Measurements from ENCODE around the gene NQO2.
"Not testable (repeated sequence)": the region's sequence is repeated elsewhere in the genome, so short reads cannot be mapped to it uniquely, and the experiment has no call there.

NQO2 gene

DNA sequence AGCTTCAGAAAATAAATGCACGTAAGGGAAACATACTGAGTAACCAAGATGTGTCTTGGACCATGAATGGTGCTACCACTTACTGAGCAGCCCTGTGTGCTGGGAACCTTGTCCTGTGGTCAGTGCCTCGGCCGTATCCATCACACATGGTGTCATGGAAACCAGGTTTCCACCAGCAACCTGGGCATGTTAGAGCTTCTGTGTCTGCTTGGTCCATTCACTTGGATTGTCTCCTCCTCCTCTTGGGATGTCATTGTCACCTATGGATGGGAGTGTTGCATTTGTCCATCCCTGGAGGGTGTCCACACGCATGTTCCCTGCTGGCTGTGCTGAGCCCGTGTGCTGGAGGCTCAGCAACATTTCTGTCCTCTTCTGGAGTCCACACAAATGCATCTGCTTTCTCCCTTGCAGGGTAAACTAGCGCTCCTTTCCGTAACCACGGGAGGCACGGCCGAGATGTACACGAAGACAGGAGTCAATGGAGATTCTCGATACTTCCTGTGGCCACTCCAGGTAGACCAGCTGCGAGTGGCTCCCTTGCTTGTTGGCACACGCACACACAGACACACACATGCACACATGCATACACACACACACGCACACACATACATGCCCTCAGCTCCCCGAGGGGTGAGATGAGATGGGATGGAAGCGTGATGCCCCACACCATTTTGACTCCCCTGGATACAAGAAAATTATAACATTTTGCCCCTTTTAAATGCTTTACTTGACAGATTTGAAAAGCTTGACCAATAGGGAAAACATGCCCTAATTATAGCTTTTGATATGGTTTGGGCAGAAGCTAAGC, 17.0 kb downstream of the NQO2 start:
- no peak for DNase-seq

DNA sequence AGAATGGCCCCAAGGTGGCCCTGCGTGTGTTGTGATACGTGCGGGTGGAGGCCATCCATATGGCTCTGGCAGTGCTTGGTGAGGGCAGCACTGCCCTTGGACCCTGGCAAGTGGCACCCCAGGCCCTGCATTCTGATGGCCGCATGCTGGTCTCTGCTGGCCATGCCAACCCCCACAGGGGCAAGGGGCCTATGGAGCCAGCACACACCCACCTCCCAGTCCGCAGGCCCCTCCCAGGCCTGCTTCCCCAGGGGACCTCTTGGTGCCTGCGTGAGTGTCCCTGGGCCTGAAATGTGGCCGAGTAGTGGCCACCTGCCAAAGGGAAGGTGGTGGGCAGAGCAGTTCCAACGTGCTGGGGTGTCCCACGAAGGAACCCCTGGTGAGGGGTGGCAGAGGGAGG, 17.6 kb downstream of the NQO2 start:
- DNase-seq = no peak

DNA sequence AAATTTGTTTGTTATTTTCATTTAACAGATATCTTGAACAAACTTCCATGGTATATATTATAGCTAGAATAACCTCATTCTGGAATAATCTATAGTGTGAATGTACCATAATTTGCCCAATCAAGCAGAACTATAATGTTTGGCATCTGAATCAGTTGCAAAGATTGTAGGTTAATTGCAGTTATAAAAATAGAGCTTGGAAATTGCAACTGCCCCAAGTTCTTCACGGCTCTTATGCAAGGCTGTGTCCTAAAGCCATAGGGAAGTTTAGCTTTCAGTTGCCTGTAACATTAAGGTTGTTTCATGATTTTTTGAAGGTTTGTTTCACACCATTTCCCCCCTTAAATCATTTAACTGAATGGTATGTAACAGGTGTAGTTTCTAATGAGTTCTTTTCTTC, 19.4 kb downstream of the NQO2 start:
- no peak for DNase-seq

DNA sequence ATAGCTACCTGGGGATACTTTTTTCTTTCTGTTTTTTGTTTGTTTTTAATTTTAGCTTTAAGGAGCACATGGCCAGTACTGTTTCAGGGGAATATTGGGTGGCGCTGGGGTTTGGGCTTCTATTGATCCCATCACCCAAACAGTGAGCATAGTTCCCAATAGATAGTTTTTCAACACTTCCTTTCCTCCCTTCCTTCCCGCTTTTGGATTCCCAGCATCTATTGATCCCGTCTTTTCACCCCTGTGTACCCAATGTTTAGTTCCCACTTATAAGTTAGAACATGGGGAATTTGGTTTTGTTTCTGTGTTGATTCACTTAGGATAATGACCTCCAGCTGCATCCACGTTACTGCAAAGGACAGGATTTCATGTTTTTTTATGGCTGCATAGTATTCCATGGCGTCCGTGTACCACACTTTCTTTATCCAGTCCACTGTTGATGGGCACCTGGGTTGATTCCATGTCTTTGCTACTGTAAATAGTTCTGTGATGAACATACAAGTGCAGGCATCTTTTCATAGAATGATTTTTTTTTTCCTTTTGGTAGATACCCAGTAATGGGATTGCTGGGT, 20.1 kb downstream of the NQO2 start:
- DNase-seq = no peak

DNA sequence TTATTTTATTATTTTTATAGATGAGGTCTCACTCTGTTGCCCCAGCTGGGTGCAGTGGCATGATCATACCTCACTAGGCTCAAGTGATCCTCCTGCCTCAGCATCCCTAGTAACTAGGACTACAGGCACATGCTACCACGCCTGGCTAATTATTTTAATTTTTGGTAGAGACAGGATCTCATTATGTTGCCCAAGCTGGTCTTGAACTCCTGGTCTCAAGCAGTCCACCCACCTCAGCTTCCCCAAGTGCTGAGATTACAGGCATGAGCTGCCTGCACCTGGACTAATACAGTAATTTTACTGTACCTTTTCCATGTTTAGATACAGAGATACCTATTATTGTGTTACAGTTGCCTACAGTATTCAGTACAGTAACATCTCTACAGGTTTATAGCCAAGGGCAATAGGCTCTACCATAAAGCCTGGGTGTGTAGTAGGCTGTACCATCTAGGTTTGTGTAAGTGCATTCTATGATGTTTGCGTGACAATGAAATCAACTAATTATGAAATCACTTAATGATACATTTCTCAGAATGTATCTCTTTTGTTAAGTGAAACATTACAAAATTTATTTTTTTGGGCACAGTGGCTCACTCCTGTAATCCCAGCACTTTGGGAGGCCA, 21.4 kb downstream of the NQO2 start:
- DNase-seq = not testable (repeated sequence)

DNA sequence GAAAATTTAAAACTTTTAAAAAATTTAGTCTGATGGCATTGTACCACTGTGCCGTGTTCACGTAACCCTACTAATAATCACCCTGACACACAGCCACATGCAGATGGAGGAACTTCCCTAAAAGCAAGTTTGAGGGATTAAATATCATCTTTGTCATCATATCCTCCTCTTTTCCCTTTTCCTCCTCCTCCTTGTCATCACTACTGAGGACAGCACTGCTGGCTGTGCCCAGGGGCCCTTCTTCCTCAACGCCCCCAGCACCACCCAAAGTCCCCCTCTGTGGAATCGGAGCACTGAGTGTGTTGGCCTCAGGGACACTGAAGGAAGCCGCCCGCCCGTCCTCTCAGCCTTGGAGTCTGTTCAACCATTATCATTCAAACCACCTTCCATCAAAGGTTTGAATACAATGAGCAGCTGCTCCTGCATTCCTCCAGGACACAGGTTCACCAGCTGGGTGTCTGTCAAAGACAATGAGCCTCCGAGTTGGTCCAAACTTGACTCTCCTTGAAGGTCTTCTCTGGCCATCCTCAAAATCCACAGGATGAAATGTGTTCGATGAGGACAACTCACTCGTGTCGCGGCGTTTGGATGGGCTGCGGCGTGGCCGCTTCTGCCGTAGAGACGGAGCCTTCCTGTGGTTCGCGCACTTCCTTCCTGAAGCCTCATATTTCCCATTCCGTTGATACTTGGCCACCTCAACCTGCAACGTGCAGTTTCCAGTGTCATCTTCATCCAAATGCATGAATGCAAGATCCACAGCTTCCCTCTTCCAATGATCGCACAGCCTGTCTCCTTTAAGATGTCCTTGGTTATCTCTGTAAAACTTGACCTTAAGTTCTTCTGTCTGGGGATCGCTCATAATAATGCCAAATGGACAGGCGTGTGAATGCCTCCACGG, 23.3 kb downstream of the NQO2 start:
- DNase-seq = peak; percentile 43

DNA sequence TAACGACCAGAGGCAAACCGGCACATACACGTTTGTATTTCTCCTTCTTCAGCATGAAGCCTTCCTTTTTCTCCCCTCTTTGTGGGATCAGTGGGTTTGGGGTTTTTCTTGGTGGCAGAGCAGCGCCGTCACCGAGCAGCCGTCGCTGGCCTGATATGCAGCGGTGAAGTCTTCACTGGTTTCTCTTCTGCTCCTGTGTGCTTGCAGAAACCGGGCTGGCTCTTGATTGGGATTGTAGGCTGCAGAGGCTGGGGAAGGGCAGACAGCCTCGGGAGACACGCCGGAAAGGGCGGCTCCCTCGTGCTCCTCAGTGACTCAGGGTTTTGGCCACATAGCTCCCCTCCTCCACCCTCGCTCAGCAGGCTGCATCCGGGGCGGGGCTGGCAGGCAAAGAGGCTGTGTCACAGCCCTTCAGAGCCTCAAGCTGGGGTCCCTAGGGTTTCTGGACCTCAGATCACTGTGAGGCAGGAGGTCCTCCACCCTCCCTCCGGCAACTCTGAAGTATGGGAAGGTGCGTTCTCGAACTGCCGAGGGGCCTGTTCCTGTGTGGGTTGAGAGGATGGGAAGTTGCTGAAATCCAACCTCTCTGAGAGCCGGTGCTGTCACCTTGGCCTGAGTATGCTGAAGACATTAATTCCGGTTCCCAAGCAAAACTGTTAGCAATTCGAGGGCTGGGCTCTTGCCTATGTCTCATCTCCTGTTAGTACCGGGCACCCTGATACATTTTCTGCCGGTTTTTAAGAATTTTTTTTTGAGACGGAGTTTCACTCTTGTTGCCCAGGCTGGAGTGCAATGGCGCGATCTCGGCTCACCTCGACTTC, 24.2 kb downstream of the NQO2 start:
- DNase-seq = peak; percentile 87

DNA sequence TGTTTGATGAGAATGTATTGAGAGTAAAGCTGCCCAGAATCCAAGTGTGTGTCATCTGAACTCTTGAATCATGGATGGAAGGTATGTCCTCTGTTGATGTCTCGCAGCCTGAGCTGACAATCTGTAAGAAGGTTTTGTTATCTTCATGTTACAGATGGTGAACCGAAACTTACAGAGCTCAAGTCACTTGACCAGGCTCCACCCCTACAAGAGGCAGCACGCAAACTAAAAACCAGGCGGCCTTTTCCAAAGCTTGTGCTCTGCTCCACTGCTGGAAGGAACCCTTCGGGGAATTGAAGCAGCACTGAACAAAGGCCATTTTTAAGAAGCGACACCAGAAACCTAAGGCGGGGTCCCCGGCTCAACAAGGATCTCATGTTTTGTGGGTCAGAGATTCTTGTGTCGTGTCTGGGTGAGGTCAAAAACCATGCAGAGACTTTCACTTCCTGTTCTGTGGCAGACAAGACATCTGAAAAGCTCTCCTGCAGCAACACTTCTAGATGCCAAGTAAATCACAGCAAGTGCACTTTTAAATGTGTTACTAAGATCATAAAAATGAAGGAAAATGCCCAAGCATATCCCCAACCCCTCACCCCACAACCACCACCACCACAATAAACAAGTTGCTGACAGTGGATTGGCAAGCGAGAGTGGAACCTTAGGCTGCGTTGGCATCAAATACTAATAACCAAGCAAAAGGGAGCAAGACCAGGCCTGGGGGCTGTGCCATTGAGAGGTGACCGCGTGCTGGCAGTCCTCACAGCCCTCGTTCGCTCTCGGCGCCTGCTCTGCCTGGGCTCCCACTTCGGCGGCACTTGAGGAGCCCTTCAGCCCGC, 27.3 kb downstream of the NQO2 start:
- peak; percentile 29 for DNase-seq

DNA sequence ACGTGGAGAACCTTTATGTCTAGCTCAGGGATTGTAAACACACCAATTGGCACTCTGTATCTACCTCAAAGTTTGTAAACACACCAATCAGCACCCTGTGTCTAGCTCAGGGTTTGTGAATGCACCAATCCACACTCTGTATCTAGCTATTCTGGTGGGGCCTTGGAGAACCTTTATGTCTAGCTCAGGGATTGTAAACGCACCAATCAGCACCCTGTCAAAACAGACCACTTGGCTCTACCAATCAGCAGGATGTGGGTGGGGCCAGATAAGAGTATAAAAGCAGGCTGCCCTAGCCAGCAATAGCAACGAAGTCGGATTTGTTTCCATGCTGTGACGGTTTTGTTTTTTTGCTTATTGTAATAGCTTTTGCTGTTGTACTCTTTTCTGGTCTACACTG, 28.5 kb downstream of the NQO2 start:
- DNase-seq = not testable (repeated sequence)

DNA sequence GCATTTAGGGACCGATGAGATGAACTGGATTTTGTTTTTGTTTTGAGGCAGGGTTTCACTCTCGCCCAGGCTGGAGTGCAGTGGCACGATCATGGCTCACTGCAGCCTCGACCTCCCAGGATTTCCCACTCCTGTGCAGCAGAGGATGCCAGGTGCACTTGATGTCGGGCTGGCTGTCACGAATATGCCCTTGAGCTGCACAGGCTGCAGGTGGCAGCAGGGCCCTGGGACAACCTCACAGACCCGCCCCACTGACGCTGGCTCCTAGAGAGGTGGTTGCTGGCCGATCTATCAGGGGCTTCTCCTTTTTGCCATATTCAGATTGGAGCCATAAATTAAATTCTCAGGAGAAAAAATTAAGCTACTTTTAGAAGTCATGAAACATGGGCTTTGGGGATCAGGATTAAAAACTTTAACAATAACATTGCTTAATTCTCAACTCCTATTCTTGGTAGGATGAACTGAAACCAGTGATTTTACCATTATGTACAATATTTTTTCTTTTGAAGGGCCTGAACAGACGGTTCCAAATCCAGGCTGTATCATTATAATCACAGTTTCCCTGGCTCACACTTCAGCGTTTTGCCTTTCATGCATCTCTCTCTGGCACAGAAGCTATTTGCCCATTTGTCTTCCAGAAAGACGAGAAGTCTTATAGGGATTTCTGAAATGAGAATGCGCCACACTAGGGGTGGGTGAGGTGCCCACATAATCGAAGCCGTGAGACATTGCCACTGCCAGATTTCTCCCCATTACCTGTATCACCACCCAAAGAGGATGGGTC, 32.4 kb downstream of the NQO2 start:
- DNase-seq = no peak

DNA sequence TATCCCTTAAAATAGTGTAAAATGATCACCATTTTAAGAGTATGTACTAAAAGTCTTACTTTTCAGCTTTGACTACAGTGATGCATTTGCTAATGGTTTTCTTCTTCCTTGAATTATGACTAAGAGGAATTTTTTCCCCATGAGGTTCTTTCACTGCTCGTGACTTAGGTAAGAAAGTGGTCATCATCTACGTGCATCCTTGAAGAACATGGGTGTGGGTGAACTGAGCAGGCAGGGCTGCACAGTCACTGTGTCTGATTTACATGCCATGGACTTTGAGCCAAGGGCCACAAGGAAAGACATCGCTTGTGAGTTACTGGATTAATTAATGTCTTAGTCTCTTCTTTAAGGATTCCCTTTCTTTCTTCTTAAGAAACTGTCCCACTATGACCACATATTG, 33.3 kb downstream of the NQO2 start:
- DNase-seq = no peak

DNA sequence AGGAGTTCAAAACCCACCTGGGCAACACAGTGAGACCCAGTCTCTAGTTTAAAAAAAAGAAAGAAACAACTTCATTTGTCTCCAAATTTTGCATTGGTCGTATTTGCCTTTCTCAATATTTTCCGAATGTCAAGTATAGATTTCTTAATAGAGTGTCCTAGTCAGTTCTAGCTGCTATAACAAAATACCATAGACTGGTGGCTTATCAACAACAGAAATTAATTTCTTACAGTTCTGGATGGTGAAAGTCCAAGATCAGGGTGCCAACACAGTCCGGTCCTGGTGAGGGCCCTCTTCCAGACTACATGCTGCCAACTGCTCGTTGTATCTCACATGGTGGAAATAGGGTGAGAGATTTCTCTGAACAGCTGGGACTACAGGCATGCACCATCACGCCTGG, 34.0 kb downstream of the NQO2 start:
- no peak for DNase-seq

DNA sequence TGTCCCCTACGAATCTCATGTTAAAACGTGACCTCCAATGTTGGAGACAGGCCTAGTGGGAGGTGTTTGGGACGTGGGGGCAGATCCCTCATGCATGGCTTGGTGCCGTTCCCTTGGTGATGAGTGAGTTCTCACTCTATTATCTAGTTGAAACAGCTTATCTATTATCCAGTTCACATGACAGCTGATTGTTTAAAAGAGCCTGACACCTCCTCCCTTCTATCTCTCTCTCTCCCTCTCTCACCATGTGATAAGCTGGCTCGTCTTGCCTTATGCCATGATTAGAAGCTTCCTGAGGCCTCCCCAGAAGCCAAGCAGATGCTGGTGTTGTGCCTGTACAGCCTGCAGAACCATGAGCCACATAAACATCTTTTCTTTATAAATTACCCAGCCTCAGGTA, 35.7 kb downstream of the NQO2 start:
- no peak for DNase-seq

DNA sequence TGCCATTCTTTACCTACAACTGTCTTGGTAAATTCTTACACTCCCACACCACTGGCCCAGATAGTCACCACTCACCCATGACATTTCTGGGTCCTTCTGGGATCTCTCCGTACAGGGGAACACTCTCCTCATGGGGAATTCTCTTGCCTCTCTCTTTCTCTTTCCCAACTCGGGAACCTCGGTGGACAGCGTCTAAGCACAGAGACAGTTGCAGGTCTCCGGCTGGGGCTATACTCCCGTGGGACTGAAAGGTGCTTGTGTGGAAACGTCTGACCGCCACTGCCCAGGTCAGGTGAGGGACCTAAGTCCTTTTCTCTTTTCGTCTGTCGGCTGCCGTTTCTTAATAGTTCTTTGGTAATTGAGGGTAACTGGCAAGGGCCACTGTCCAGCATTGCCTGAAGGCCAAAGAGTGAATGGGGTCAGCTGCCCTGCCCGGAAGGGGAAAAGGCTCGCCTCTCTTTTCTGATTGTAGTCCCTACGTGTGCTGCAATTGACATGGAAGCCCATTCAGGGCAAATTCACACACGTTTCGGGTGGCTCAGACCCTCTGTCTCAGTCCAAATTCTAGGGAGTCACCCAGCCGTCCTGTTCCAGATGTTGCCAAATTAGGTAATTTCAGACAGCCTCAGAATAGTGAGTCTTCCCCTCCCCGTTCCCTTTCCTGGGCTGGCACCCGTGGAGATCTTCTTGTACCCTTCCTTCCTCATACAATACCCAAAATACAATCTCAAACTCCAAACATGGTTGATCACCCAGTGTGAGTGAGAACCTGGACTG, 37.4 kb downstream of the NQO2 start:
- no peak for DNase-seq

DNA sequence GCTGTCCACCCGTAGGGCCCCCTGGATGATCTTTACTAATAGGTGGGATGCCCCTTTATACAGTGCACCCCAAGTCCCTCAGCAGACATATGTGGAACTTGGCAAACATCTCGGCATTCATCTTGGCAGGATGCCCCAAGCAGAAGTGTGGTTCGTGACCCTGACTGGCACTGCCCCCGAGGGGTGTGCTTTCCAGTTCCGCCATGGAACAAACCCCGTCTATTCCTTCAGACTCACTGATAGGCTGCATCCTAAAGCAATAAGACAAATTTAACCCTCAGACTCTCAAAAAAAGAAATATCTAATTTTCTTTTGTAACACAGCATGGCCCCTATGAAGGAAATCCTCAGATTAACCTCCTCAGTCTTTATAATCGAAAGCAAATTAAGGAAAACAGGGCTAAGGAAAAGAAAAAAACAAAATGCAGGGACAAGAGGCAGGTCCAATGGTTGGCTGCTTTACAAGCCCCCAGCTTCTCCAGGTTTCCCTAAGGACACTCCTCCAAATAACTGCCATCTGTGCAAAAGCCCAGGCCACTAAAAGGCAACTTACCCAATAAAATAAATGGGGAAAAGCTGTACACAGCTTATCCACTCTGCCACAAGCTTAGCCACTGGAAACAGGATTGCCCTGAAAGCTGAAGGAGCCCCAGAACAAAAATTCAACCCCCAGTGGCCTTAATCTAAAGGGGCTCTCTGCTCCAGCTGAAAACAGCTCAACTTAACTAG, 38.1 kb downstream of the NQO2 start:
- no peak for DNase-seq

DNA sequence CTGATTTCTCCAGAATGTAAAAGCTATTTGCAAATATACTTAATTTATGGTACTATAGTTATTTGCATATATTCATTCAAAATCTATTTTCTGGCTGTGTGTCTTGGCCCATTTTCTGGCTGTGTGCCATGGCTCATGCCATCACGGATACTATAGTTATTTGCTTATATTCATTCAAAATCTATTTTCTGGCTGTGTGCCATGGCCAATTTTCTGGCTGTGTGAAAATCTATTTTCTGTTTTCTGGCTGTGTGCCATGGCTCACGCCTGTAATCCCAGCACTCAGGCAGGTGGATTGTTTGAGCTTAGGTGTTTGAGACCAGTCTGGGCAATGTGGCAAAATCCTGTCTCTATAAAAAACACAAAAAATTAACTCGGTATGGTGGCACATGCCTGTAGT, 39.7 kb downstream of the NQO2 start:
- no peak for DNase-seq

DNA sequence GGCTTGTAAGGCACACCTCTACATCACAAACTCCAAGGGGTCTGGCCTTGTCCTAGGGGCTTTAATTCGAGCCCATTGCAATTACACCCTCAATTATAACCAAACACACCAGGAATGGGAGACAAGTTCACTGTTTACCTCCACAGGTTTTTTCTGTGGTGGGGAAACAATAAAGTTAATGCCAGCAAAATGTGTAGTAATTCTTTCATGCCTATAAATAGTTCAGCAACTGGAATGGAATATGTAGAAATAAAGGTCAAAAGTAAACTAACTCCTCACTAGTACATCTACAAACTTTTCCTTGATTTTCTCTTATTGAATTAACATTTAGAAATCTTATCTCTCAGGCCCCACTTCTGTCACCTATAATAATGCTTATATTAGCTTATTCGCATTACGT, 41.5 kb downstream of the NQO2 start:
- DNase-seq = no peak

DNA sequence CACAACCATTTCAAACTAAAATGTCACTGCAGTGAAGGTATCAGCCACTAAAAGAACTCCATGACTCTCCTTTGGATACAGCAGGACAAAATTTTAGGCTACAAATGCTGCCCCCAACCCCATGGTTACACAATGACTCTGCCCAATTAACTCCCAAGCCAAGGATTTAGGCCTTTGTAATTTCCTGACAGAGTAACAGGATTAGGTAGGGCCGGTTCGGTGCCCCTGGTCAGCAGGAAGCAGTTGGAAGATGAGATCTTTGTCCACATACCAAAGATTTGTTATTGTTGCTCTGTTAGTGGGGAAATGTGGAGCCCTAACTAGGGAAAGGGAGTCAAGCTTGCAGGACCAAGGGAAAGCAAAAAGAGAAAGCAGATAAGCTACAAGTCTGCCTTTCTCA, 41.9 kb downstream of the NQO2 start:
- no peak for DNase-seq

DNA sequence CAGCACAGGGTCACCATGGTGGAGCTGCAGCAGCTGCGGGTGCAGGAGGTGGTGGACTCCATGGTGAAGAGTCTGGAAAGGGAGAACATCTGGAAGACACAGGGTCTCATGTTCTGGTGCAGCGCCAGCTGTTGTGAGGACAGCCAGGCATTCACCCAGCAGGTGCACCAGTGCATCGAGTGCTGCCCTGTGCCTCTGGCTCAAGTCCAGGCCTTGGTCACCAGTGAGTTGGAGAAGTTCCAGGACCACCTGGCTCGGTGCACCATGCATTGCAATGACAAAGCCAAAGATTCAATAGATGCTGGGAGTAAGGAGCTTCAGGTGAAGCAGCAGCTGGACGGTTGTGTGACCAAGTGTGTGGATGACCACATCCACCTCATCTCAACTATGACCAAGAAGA, 45.7 kb downstream of the NQO2 start:
- DNase-seq = no peak
